Transverse colon (tissue), 4 donors: ENCODE measurements around the gene CHST11.

Experiments
- POLR2A ChIP-seq: fragments of 450-650 bp; IDR thresholded peaks from one replicate; pipeline ENCODE4 v1.6.1; 2016; ENCODE audit warnings: antibody characterized with exemption, mild to moderate bottlenecking, moderate library complexity
- POLR2AphosphoS5 ChIP-seq, 3 donors: sonication (generic); formaldehyde crosslinking; IDR thresholded peaks; one replicate each; pipeline ENCODE4 v1.6.1; 2016; ENCODE audit warnings: antibody characterized with exemption in 3 of 3
- TF ChIP-seq, protein P1 (sequence below), 5 experiments: fragments of 200-600 bp in 3 of 5; fragments of 450-650 bp in 2 of 5; sonication (generic) in 3 of 5; IDR thresholded peaks; 1 replicate in 2 of 5; 2 replicates in 3 of 5; pipeline ENCODE4 v1.5.1; 2016 to 2017; ENCODE audit warnings: antibody characterized with exemption in 5 of 5, inconsistent platforms in 3 of 5, mild to moderate bottlenecking in 2 of 5, moderate library complexity in 1 of 5

DNA sequence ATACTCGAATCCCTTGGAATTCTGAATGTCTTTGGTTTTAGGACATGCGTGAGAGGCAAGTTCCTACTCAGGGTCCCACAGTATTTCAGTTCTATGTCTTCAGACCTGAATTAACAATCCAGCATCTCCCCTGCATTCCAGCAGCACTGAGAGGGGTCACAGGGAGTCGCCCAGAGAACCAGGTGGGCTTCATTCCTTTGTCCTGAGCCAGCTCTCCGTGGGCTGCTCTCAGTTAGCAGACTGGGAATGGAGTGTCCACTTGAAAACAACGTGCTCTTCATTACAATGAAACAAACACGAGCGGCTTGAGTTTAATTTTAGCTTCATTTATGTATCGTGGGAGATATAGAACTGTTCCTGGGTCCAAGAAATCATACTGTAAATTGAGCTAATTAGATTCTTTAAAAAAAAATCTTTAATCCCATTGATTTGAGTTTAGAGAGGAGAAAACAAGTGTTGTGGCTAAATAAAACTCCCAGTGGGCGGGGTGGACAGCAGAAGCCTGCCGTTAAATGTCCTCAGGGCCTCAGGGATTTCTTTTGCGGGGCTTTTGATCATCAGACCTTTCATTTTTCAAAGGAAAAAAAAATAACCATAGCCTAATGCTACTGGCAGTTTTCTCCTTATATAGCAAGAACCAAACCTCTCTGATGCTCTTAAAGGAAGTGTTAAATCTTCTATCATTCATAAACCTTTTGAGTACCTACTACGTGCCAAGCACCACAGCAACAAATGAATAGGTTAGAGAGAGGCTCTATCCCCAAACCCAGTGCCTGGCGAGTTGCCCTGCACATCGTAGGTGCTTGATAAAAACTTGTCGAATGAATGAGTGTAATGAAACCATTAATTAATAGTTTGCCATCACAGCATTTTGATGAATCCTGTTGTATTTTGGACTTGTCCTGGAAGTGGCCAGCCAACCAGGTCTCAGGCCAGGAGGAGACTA is 140.4 kb downstream of the CHST11 start:
- TF ChIP-seq, protein P1, sequence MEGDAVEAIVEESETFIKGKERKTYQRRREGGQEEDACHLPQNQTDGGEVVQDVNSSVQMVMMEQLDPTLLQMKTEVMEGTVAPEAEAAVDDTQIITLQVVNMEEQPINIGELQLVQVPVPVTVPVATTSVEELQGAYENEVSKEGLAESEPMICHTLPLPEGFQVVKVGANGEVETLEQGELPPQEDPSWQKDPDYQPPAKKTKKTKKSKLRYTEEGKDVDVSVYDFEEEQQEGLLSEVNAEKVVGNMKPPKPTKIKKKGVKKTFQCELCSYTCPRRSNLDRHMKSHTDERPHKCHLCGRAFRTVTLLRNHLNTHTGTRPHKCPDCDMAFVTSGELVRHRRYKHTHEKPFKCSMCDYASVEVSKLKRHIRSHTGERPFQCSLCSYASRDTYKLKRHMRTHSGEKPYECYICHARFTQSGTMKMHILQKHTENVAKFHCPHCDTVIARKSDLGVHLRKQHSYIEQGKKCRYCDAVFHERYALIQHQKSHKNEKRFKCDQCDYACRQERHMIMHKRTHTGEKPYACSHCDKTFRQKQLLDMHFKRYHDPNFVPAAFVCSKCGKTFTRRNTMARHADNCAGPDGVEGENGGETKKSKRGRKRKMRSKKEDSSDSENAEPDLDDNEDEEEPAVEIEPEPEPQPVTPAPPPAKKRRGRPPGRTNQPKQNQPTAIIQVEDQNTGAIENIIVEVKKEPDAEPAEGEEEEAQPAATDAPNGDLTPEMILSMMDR (IDR thresholded peaks at IDR 0.05), result no peak
- TF ChIP-seq POLR2A, result no peak
- TF ChIP-seq POLR2AphosphoS5 (IDR thresholded peaks at IDR 0.05), result no peak
